MM.1S (cell line): ENCODE measurements around the gene RTF1.

Source experiments
- CTCF ChIP-seq: fragments of 300-600 bp; sonication (generic); IDR thresholded peaks from 2 replicates; pipeline ENCODE4 v1.5.1; 2016; ENCODE audit warnings: antibody characterized with exemption, low read length, mixed read lengths
- EZH2 ChIP-seq: fragments of 300-600 bp; sonication (generic); optimal IDR thresholded peaks from 2 replicates; pipeline ENCODE3; 2017; ENCODE audit warnings: low read depth, mild to moderate bottlenecking, antibody characterized with exemption, low read length, mixed read lengths
- EZH2phosphoT487 ChIP-seq: fragments of 300-600 bp; sonication (generic); IDR thresholded peaks from 2 replicates; pipeline ENCODE4 v1.6.1; 2018; ENCODE audit warnings: antibody characterized with exemption, low read length

- TF ChIP-seq CTCF (no peak), EZH2phosphoT487 (no peak), EZH2 (no peak)
Measured at GRCh38 chr15:41480396-41481140, 63.7 kb downstream of the RTF1 start.
